Body of pancreas (tissue), 4 donors: ENCODE data around the gene EMP2. TPM values are rescaled to one million over a fixed set of nuclear protein-coding genes. Genes with fewer than 3 reads are reported as not detected.

Experiments used
- ATAC-seq: fragments of 150-250 bp; one replicate; pipeline ENCODE4 v1.9.1; 2016
- DNase-seq, 4 donors: peaks; one replicate each; pipeline ENCODE4 v3.0.0-alpha.2; 2019
- H3K27ac ChIP-seq, 4 donors: fragments of 200-600 bp; sonication (generic); 1 replicate in 3 of 4; 2 replicates in 1 of 4; pipeline versions ENCODE4 v1.5.1 to v1.6.1; 2016 to 2019; ENCODE audit warnings: mild to moderate bottlenecking in 1 of 4, mixed read lengths in 1 of 4, moderate library complexity in 1 of 4
- H3K27me3 ChIP-seq, 2 donors: fragments of 200-600 bp; sonication (generic); one replicate each; pipeline ENCODE4 v1.6.0; 2016; ENCODE audit warnings: mild to moderate bottlenecking in 1 of 2
- H3K36me3 ChIP-seq, 2 donors: fragments of 200-600 bp; sonication (generic); replicated peaks in 1 of 2; 2 replicates each; pipeline ENCODE4 v1.5.1; 2016; ENCODE audit warnings: low read depth in 2 of 2; ENCODE audit not compliant: insufficient read depth in 1 of 2
- H3K4me1 ChIP-seq: fragments of 200-600 bp; sonication (generic); one replicate; pipeline ENCODE4 v1.6.0; 2016
- H3K4me3 ChIP-seq, 2 donors: fragments of 200-600 bp; sonication (generic); 1 replicate in 1 of 2; 2 replicates in 1 of 2; pipeline ENCODE4 v1.5.1; 2016 to 2019
- H3K9me3 ChIP-seq, 3 donors: fragments of 200-600 bp; sonication (generic); 1 replicate in 2 of 3; 2 replicates in 1 of 3; pipeline ENCODE4 v1.5.1; 2016
- POLR2A ChIP-seq, 3 donors: fragments of 450-650 bp; IDR thresholded peaks; one replicate each; pipeline ENCODE4 v1.6.1; 2016; ENCODE audit warnings: antibody characterized with exemption in 3 of 3, mild to moderate bottlenecking in 2 of 3
- WGBS, 2 donors: methylation state at CpG; one replicate each; pipeline ENCODE4 v1.1.5; 2017; 5-methylcytosine and 5-hydroxymethylcytosine counted together
- intact Hi-C: fragments of 100-400 bp; cut with DNase I; formaldehyde crosslinking; loops from one replicate; pipeline ENCODE4 v1.15.1; 2023
- total RNA-seq, 2 donors: library from RNA; depleted of rRNA; stranded (reverse); fragments of >200 nt; gene quantifications; one replicate each; pipeline ENCODE4 v1.1.0, GENCODE V29; 2016
- TF ChIP-seq, protein P1 (sequence below), 7 experiments: fragments of 450-650 bp in 4 of 7; fragments of 200-600 bp in 3 of 7; sonication (generic) in 3 of 7; IDR thresholded peaks; one replicate each; pipeline ENCODE4 v1.5.1; 2016 to 2019; ENCODE audit warnings: antibody characterized with exemption in 7 of 7

Gene EMP2
- total RNA-seq, 2 donors from 2014 or later: 8.6 to 17.9 TPM

GRCh38 chr16:10606607-10607006, 26.2 kb upstream of the EMP2 start:
- ATAC-seq (no peak), DNase-seq (no peak)
- H3K27ac ChIP-seq: no peak overlapping the region
- no peak for TF ChIP-seq POLR2A (IDR thresholded peaks at IDR 0.05)
- TF ChIP-seq, protein P1, sequence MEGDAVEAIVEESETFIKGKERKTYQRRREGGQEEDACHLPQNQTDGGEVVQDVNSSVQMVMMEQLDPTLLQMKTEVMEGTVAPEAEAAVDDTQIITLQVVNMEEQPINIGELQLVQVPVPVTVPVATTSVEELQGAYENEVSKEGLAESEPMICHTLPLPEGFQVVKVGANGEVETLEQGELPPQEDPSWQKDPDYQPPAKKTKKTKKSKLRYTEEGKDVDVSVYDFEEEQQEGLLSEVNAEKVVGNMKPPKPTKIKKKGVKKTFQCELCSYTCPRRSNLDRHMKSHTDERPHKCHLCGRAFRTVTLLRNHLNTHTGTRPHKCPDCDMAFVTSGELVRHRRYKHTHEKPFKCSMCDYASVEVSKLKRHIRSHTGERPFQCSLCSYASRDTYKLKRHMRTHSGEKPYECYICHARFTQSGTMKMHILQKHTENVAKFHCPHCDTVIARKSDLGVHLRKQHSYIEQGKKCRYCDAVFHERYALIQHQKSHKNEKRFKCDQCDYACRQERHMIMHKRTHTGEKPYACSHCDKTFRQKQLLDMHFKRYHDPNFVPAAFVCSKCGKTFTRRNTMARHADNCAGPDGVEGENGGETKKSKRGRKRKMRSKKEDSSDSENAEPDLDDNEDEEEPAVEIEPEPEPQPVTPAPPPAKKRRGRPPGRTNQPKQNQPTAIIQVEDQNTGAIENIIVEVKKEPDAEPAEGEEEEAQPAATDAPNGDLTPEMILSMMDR (IDR thresholded peaks at IDR 0.05): no peak
- no peak overlapping the region for H3K4me3 ChIP-seq
- H3K36me3 ChIP-seq: no peaks in the 10 kb centered on the region
- no peaks in the 10 kb centered on the region for H3K4me1 ChIP-seq
- intact Hi-C loops: no loop called here
- H3K9me3 ChIP-seq: no peaks in the 10 kb centered on the region
- H3K27me3 ChIP-seq: no peaks in the 10 kb centered on the region
- WGBS, 2 donors: 44 to 76% methylated on average over 6 of the region's 6 CpGs

GRCh38 chr16:10605636-10606035, 25.2 kb upstream of the EMP2 start:
- WGBS, 2 donors: 55 to 75% methylated on average over 3 of the region's 3 CpGs
- intact Hi-C loops: no loop called here
- DNase-seq (no peak), ATAC-seq (no peak)
- TF ChIP-seq, protein P1 (IDR thresholded peaks at IDR 0.05): no peak
- TF ChIP-seq POLR2A (IDR thresholded peaks at IDR 0.05): no peak
- Histone ChIP-seq H3K27me3 (no peaks in the 10 kb centered on the region), H3K9me3 (no peaks in the 10 kb centered on the region), H3K27ac (no peak overlapping the region), H3K36me3 (no peaks in the 10 kb centered on the region), H3K4me1 (no peaks in the 10 kb centered on the region), H3K4me3 (no peak overlapping the region)

GRCh38 chr16:10601444-10602408, 21.3 kb upstream of the EMP2 start:
- WGBS, 2 donors: 40 to 56% methylated on average over 6 to 13 of the region's 13 CpGs
- H3K4me1 ChIP-seq: no peaks in the 10 kb centered on the region
- H3K27ac ChIP-seq: no peak overlapping the region

GRCh38 chr16:10600782-10601443, 20.5 kb upstream of the EMP2 start:
- 65 to 69% methylated on average over 12 of the region's 12 CpGs for WGBS, 2 donors
- Histone ChIP-seq H3K36me3 (no peaks in the 10 kb centered on the region), H3K27me3 (no peaks in the 10 kb centered on the region), H3K9me3 (no peaks in the 10 kb centered on the region), H3K27ac (no peak overlapping the region), H3K4me1 (no peaks in the 10 kb centered on the region), H3K4me3 (no peak overlapping the region)
- TF ChIP-seq, protein P1 (IDR thresholded peaks at IDR 0.05): no peak
- TF ChIP-seq POLR2A (IDR thresholded peaks at IDR 0.05): no peak
- DNase-seq: no peak
- ATAC-seq: no peak
- intact Hi-C loops: no loop called here

More at GRCh38 chr16:10601444-10602408, 21.3 kb upstream of the EMP2 start:
- Histone ChIP-seq H3K9me3 (no peaks in the 10 kb centered on the region), H3K4me3 (no peak overlapping the region), H3K27me3 (no peaks in the 10 kb centered on the region), H3K36me3 (no peaks in the 10 kb centered on the region)
- intact Hi-C loops: no loop called here
- TF ChIP-seq POLR2A (IDR thresholded peaks at IDR 0.05): no peak
- TF ChIP-seq, protein P1 (IDR thresholded peaks at IDR 0.05): no peak
- DNase-seq (no peak), ATAC-seq (no peak)
